Suprapubic skin (tissue), 4 donors: ENCODE results near the gene GATAD2A. TPM values are rescaled to one million over a fixed set of nuclear protein-coding genes. Genes with fewer than 3 reads are reported as not detected.
A peak's percentile ranks its signal among the peaks of the same experiment; 100 is the strongest.

Source experiments
- DNase-seq, 2 donors: peaks; one replicate each; pipeline ENCODE4 v3.0.0-alpha.2; 2019; ENCODE audit warnings: low spot score in 2 of 2
- H3K27ac ChIP-seq: fragments of 200-600 bp; sonication (generic); one replicate; pipeline ENCODE4 v1.5.1; 2019
- H3K27me3 ChIP-seq: fragments of 200-600 bp; sonication (generic); one replicate; pipeline ENCODE4 v1.5.1; 2019
- H3K36me3 ChIP-seq: fragments of 200-600 bp; sonication (generic); one replicate; pipeline ENCODE4 v1.5.1; 2019
- H3K4me1 ChIP-seq: fragments of 200-600 bp; sonication (generic); one replicate; pipeline ENCODE4 v1.5.1; 2019
- H3K4me3 ChIP-seq: fragments of 200-600 bp; sonication (generic); one replicate; pipeline ENCODE4 v1.5.1; 2019; ENCODE audit warnings: mild to moderate bottlenecking
- H3K9me3 ChIP-seq: fragments of 200-600 bp; sonication (generic); one replicate; pipeline ENCODE4 v1.5.1; 2019
- EP300 ChIP-seq: sonication (generic); formaldehyde crosslinking; IDR thresholded peaks from one replicate; pipeline ENCODE4 v1.6.1; 2017; ENCODE audit warnings: antibody characterized with exemption
- POLR2A ChIP-seq, 2 donors: fragments of 450-650 bp; IDR thresholded peaks; one replicate each; pipeline ENCODE4 v1.6.1; 2017; ENCODE audit warnings: antibody characterized with exemption in 2 of 2, mild to moderate bottlenecking in 2 of 2, moderate library complexity in 2 of 2
- POLR2AphosphoS5 ChIP-seq, 3 donors: sonication (generic); formaldehyde crosslinking; IDR thresholded peaks; one replicate each; pipeline ENCODE4 v1.6.1; 2017; ENCODE audit warnings: antibody characterized with exemption in 3 of 3
- WGBS: methylation state at CpG from one replicate; pipeline ENCODE4 v1.1.5; 2018; 5-methylcytosine and 5-hydroxymethylcytosine counted together
- total RNA-seq, 4 donors: library from RNA; depleted of rRNA; stranded (reverse); fragments of >200 nt; gene quantifications; one replicate each; pipeline ENCODE4 v1.1.0, GENCODE V29; 2016
- TF ChIP-seq, protein P1 (sequence below), 2 donors: fragments of 200-600 bp in 1 of 2; fragments of 450-650 bp in 1 of 2; sonication (generic) in 1 of 2; IDR thresholded peaks; one replicate each; pipeline ENCODE4 v1.5.1; 2016 to 2019; ENCODE audit warnings: antibody characterized with exemption in 2 of 2, mild to moderate bottlenecking in 1 of 2, moderate library complexity in 1 of 2

GATAD2A gene
- total RNA-seq, 4 donors from 2014 or later: 83.1 to 88.8 (median 86.4) TPM

DNA sequence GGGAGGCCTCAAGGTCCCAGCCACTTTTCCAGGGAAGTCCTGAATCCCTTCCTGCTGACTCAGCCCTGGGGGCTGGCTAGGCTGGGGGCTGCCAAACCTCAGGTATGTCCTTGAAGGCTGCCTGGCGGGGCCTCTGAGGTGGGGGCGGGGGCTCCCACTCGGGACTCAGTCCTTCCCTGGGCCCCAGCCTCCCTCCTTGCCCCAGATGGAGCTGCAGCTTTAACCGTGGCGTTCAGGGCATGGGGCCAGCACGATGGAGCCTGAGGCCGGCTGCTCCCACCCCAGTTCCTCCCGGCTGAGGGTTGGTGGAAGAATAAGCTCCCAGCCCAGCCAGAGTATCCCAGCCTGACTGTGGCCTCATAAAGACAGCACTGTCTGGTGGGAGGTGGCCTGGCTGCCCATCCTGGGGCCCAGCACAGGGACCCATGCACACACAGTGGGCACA lies 145.0 kb downstream of the GATAD2A start:
- no peaks in the 10 kb centered on the region for H3K9me3 ChIP-seq
- H3K27ac ChIP-seq: no peak overlapping the region
- no peak for DNase-seq
- H3K36me3 ChIP-seq: no peaks in the 10 kb centered on the region
- WGBS: no CpG with 5 or more reads among the region's 8 CpGs
- H3K27me3 ChIP-seq: peaks cover 39% of the 10 kb centered on the region
- no peak overlapping the region for H3K4me3 ChIP-seq
- no peak for TF ChIP-seq POLR2A (IDR thresholded peaks at IDR 0.05)
- TF ChIP-seq, protein P1, sequence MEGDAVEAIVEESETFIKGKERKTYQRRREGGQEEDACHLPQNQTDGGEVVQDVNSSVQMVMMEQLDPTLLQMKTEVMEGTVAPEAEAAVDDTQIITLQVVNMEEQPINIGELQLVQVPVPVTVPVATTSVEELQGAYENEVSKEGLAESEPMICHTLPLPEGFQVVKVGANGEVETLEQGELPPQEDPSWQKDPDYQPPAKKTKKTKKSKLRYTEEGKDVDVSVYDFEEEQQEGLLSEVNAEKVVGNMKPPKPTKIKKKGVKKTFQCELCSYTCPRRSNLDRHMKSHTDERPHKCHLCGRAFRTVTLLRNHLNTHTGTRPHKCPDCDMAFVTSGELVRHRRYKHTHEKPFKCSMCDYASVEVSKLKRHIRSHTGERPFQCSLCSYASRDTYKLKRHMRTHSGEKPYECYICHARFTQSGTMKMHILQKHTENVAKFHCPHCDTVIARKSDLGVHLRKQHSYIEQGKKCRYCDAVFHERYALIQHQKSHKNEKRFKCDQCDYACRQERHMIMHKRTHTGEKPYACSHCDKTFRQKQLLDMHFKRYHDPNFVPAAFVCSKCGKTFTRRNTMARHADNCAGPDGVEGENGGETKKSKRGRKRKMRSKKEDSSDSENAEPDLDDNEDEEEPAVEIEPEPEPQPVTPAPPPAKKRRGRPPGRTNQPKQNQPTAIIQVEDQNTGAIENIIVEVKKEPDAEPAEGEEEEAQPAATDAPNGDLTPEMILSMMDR (IDR thresholded peaks at IDR 0.05): no peak
- no peak for TF ChIP-seq EP300
- no peak for TF ChIP-seq POLR2AphosphoS5 (IDR thresholded peaks at IDR 0.05)
- H3K4me1 ChIP-seq: peaks cover 10% of the 10 kb centered on the region

DNA sequence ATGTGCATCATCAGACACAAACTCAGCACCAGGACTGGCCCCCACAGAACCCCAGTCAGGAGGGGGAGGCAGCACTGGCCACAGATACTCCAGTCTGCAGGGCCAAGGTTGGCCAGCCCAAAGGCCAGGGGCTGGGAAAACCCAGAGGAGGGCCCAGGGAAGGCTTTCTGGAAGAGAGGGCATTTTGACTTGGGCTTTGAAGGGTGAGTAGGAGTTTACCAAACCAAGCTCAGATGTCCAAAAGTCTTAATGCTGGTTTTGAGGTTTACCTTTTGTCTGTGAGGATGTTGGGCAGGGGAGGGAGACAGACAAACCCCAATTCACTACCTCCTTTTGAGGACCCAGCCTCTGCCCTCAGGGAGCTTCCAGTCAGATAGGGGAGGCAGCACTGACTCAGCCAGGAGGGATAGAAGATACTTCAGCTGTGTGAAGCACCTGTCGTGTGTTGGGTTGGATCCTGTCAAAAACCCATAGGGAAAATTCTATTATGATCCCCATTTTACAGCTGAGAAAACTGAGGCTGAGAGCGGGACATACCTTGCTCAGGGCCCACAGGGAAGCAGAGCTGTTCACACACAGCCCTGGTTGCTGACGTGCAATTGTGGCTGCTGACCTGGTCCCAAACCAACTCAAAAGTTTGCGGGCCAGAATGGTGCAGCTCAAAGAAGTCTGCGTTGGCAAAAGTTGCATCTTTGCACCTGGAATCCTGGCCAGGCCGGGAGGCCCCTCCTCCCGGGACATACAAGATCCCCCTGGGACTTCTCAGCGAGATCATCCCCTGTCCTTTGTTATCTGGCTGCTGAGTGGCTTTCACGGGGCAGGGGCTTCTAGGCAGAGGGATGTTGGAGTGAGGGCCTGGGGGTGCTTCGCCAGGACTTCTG lies 145.7 kb downstream of the GATAD2A start:
- no peak overlapping the region for H3K27ac ChIP-seq
- no peak overlapping the region for H3K4me3 ChIP-seq
- H3K4me1 ChIP-seq: peaks cover 10% of the 10 kb centered on the region
- no peak for DNase-seq
- peaks cover 39% of the 10 kb centered on the region for H3K27me3 ChIP-seq
- TF ChIP-seq EP300 (no peak), POLR2A (IDR thresholded peaks at IDR 0.05) (no peak), POLR2AphosphoS5 (IDR thresholded peaks at IDR 0.05) (no peak)
- no peaks in the 10 kb centered on the region for H3K9me3 ChIP-seq
- H3K36me3 ChIP-seq: no peaks in the 10 kb centered on the region
- WGBS: 78% methylated on average over 7 of the region's 10 CpGs

DNA sequence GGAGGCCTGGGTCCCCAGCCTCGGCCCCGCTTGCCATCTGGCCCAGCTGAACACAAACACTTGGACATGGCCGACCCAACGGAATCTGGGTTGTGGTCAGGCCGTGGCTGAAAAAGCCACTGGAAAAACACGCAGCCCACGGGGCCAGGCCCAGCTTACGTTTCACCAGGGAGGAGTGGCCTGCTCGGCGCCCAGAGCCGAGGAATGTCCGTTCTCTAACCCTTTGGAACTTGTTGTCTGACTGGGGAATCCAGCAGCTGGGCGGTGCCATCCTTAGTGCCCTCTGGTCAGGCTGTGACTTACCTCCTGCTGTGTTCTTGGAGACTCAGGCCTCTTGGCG lies 146.3 kb downstream of the GATAD2A start:
- no peak for TF ChIP-seq EP300
- no peak for TF ChIP-seq POLR2AphosphoS5 (IDR thresholded peaks at IDR 0.05)
- TF ChIP-seq, protein P1 (IDR thresholded peaks at IDR 0.05): no peak
- TF ChIP-seq POLR2A (IDR thresholded peaks at IDR 0.05): no peak
- 87% methylated on average over 12 of the region's 14 CpGs for WGBS
- Histone ChIP-seq H3K27me3 (peaks cover 35% of the 10 kb centered on the region), H3K36me3 (no peaks in the 10 kb centered on the region), H3K4me3 (no peak overlapping the region), H3K4me1 (peaks cover 5% of the 10 kb centered on the region), H3K9me3 (no peaks in the 10 kb centered on the region), H3K27ac (no peak overlapping the region)
- no peak for DNase-seq

DNA sequence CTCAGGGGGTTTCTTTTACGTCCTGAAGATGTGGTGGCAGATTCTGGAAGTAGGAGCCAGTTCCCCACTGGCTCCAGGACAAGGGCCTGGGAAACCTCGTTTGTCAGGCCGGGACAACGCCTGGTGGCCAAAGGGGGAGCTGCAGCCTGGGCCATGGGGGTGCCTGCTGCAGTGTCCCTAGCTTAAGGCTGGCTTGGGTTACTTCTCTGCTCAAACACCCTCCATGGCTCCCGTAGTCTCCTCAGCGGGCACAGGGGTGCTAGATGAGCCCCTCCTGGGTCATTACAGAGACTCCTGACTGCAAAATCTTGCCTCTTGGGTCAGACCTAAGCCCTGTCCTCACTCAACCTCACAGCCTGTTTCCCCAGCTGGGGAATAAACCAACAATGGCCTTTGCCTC lies 147.3 kb downstream of the GATAD2A start:
- no peak for DNase-seq
- H3K27ac ChIP-seq: no peak overlapping the region
- no peaks in the 10 kb centered on the region for H3K9me3 ChIP-seq
- no peak for TF ChIP-seq POLR2A (IDR thresholded peaks at IDR 0.05)
- TF ChIP-seq, protein P1 (IDR thresholded peaks at IDR 0.05): peak in 1 of 2 donors; percentile 72
- no peaks in the 10 kb centered on the region for H3K36me3 ChIP-seq
- no peak overlapping the region for H3K4me3 ChIP-seq
- peaks cover 3% of the 10 kb centered on the region for H3K4me1 ChIP-seq
- WGBS: 59% methylated on average over 5 of the region's 6 CpGs
- H3K27me3 ChIP-seq: peaks cover 25% of the 10 kb centered on the region

DNA sequence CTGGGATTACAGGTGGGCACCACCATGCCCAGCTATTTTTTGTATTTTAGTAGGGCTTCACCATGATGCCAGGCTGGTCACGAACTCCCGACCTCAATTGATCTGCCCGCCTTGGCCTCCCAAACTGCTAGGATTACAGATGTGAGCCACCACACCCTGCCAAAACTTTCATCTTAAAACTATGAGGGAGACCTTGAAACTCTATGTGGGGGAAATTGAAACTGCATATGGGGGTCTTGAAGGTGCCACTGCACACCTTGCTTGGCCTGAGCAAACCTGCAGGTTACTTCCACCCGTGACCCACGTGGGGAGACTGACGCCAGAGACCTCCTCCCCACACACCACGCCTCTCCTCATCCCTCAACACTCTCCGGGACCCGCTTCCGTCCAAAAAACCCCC lies 148.2 kb downstream of the GATAD2A start:
- H3K36me3 ChIP-seq: no peaks in the 10 kb centered on the region
- no peak for DNase-seq
- peaks cover 3% of the 10 kb centered on the region for H3K4me1 ChIP-seq
- H3K9me3 ChIP-seq: no peaks in the 10 kb centered on the region
- peaks cover 19% of the 10 kb centered on the region for H3K27me3 ChIP-seq
- no peak overlapping the region for H3K27ac ChIP-seq
- TF ChIP-seq, protein P1 (IDR thresholded peaks at IDR 0.05): no peak
- TF ChIP-seq POLR2AphosphoS5 (IDR thresholded peaks at IDR 0.05) (no peak), POLR2A (IDR thresholded peaks at IDR 0.05) (no peak), EP300 (no peak)
- 84% methylated on average over 9 of the region's 10 CpGs for WGBS
- no peak overlapping the region for H3K4me3 ChIP-seq
